WTC11 (cell line): ENCODE measurements around the gene FMNL3. TPM values are rescaled to one million over a fixed set of nuclear protein-coding genes. Genes with fewer than 3 reads are reported as not detected.

Source experiments
- ATAC-seq: fragments of 200-7000 bp; cut with Tn5 transposase; 2 replicates; pipeline ENCODE4 v1.10.0; 2021; ENCODE audit warnings: mild to moderate bottlenecking, moderate library complexity
- Bru-seq: library from RNA; stranded (reverse); fragments of 400-500 nt; gene quantifications from one replicate; lab custom pipeline; 2021; lab: Mats Ljungman, UMichigan
- CTCF ChIA-PET: fragments of 300-600 bp; sonication (Branson Sonifier 250); formaldehyde crosslinking; loops from one replicate; lab custom pipeline; 2021; ENCODE audit warnings: antibody characterized with exemption; lab: Charles Lee
- POLR2A ChIA-PET: fragments of 350-600 bp; sonication (Branson Sonifier 250); formaldehyde crosslinking; loops from one replicate; lab custom pipeline; 2021; ENCODE audit warnings: antibody characterized with exemption; lab: Charles Lee
- DNase-seq: peaks from one replicate; pipeline ENCODE4 v3.0.0; 2021; ENCODE audit warnings: low spot score
- H3K27ac Mint-ChIP-seq: 2 replicates; pipeline ENCODE4 v1.8.0; 2021; ENCODE audit warnings: mixed read lengths
- H3K27me3 Mint-ChIP-seq: 2 replicates; pipeline ENCODE4 v1.8.0; 2021; ENCODE audit warnings: low read depth, mild to moderate bottlenecking, moderate library complexity, mixed read lengths
- H3K36me3 Mint-ChIP-seq: 2 replicates; pipeline ENCODE4 v1.8.0; 2021; ENCODE audit warnings: mixed read lengths
- H3K4me1 Mint-ChIP-seq: 2 replicates; pipeline ENCODE4 v1.8.0; 2022; ENCODE audit warnings: mixed read lengths
- H3K4me3 Mint-ChIP-seq: 2 replicates; pipeline ENCODE4 v1.8.0; 2021; ENCODE audit warnings: mild to moderate bottlenecking, moderate library complexity, mixed read lengths
- H3K9me3 Mint-ChIP-seq: 2 replicates; pipeline ENCODE4 v1.8.0; 2021; ENCODE audit warnings: mixed read lengths
- ATF1 ChIP-seq: sonication (generic); formaldehyde crosslinking; IDR thresholded peaks from 2 replicates; pipeline ENCODE4 v1.8.1; 2023; ENCODE audit warnings: mild to moderate bottlenecking, moderate library complexity, missing genetic modification reagents
- ELF4 ChIP-seq: sonication (generic); formaldehyde crosslinking; IDR thresholded peaks from 2 replicates; pipeline ENCODE4 v1.8.1; 2022; ENCODE audit warnings: low read depth, mild to moderate bottlenecking, moderate library complexity, missing genetic modification reagents
- EMX1 ChIP-seq: fragments of 250-450 bp; sonication (Bioruptor Pico); IDR thresholded peaks from 2 replicates; pipeline ENCODE4 v1.8.0; 2021; ENCODE audit warnings: mild to moderate bottlenecking
- ESRRA ChIP-seq: sonication (generic); formaldehyde crosslinking; IDR thresholded peaks from 2 replicates; pipeline ENCODE4 v1.8.1; 2022; ENCODE audit warnings: mild to moderate bottlenecking, missing genetic modification reagents, borderline replicate concordance
- GRHL2 ChIP-seq: fragments of 250-450 bp; sonication (Bioruptor Pico); IDR thresholded peaks from 2 replicates; pipeline ENCODE4 v1.8.0; 2022; ENCODE audit warnings: mild to moderate bottlenecking, moderate library complexity; ENCODE audit not compliant: insufficient replicate concordance, severe bottlenecking
- GTF2I ChIP-seq: fragments of 250-450 bp; sonication (Bioruptor Pico); conservative IDR thresholded peaks from 2 replicates; pipeline ENCODE4 v1.4.0; 2021; ENCODE audit warnings: mild to moderate bottlenecking
- KAT7 ChIP-seq: sonication (generic); formaldehyde crosslinking; IDR thresholded peaks from 2 replicates; pipeline ENCODE4 v1.8.1; 2023; ENCODE audit warnings: missing genetic modification reagents, mild to moderate bottlenecking, borderline replicate concordance
- NFATC4 ChIP-seq: fragments of 250-450 bp; sonication (Bioruptor Pico); IDR thresholded peaks from 2 replicates; pipeline ENCODE4 v1.9.0; 2021; ENCODE audit warnings: mild to moderate bottlenecking
- NFE2L1 ChIP-seq: sonication (generic); formaldehyde crosslinking; IDR thresholded peaks from 2 replicates; pipeline ENCODE4 v1.8.1; 2023; ENCODE audit warnings: missing genetic modification reagents
- NR1H2 ChIP-seq: sonication (generic); formaldehyde crosslinking; IDR thresholded peaks from 2 replicates; pipeline ENCODE4 v1.9.0; 2021; ENCODE audit warnings: mild to moderate bottlenecking, moderate library complexity, missing genetic modification reagents
- OVOL2 ChIP-seq: fragments of 250-450 bp; sonication (Bioruptor Pico); IDR thresholded peaks from 2 replicates; pipeline ENCODE4 v1.9.0; 2021; ENCODE audit warnings: mild to moderate bottlenecking, borderline replicate concordance
- PRDM15 ChIP-seq: sonication (generic); formaldehyde crosslinking; IDR thresholded peaks from 2 replicates; pipeline ENCODE4 v1.8.0; 2022; ENCODE audit warnings: missing genetic modification reagents
- PREB ChIP-seq: sonication (generic); formaldehyde crosslinking; IDR thresholded peaks from 2 replicates; pipeline ENCODE4 v1.8.1; 2022; ENCODE audit warnings: mild to moderate bottlenecking, missing genetic modification reagents, moderate library complexity, borderline replicate concordance
- PRRX2 ChIP-seq: fragments of 250-450 bp; sonication (Bioruptor Pico); IDR thresholded peaks from 2 replicates; pipeline ENCODE4 v1.8.0; 2021; ENCODE audit warnings: mild to moderate bottlenecking
- SOX15 ChIP-seq: fragments of 250-450 bp; sonication (Bioruptor Pico); IDR thresholded peaks from 2 replicates; pipeline ENCODE4 v1.9.0; 2021; ENCODE audit warnings: mild to moderate bottlenecking
- TEAD1 ChIP-seq: sonication (generic); formaldehyde crosslinking; IDR thresholded peaks from 2 replicates; pipeline ENCODE4 v1.8.0; 2022; ENCODE audit warnings: mild to moderate bottlenecking, missing genetic modification reagents
- ZBTB21 ChIP-seq: sonication (generic); formaldehyde crosslinking; IDR thresholded peaks from 2 replicates; pipeline ENCODE4 v1.8.1; 2023; ENCODE audit warnings: mild to moderate bottlenecking, missing genetic modification reagents, borderline replicate concordance
- ZNF232 ChIP-seq: sonication (generic); formaldehyde crosslinking; IDR thresholded peaks from 2 replicates; pipeline ENCODE4 v1.8.0; 2022; ENCODE audit warnings: mild to moderate bottlenecking, missing genetic modification reagents
- ZNF396 ChIP-seq: fragments of 250-450 bp; sonication (Bioruptor Pico); IDR thresholded peaks from 2 replicates; pipeline ENCODE4 v1.8.0; 2021; ENCODE audit warnings: mild to moderate bottlenecking, moderate library complexity, borderline replicate concordance
- ZNF671 ChIP-seq: fragments of 250-450 bp; sonication (Bioruptor Pico); IDR thresholded peaks from 2 replicates; pipeline ENCODE4 v1.8.0; 2021; ENCODE audit warnings: mild to moderate bottlenecking
- long read RNA-seq, 3 experiments: library from RNA in 1 of 3; library from capped mRNA in 1 of 3; library from polyadenylated mRNA in 1 of 3; unstranded in 2 of 3; stranded (forward) in 1 of 3; transcript quantifications; one replicate each; pipeline ENCODE4 v2.0.0, GENCODE V29; 2021
- total RNA-seq: library from RNA; stranded (reverse); gene quantifications from 3 replicates; pipeline ENCODE4 v1.2.3, GENCODE V29; 2021
- TF ChIP-seq, protein P1 (sequence below): fragments of 250-450 bp; sonication (Bioruptor Pico); IDR thresholded peaks from 2 replicates; pipeline ENCODE4 v1.8.0; 2021; ENCODE audit warnings: mild to moderate bottlenecking
- TF ChIP-seq, protein P2 (sequence below): sonication (generic); formaldehyde crosslinking; IDR thresholded peaks from 2 replicates; pipeline ENCODE4 v1.8.1; 2023; ENCODE audit warnings: mild to moderate bottlenecking, missing genetic modification reagents
- TF ChIP-seq, protein P3 (sequence below): fragments of 250-450 bp; sonication (Bioruptor Pico); IDR thresholded peaks from 2 replicates; pipeline ENCODE4 v2.1.2; 2022; ENCODE audit warnings: mild to moderate bottlenecking, moderate library complexity
- TF ChIP-seq, protein P4 (sequence below): sonication (generic); formaldehyde crosslinking; IDR thresholded peaks from 2 replicates; pipeline ENCODE4 v1.8.1; 2023; ENCODE audit warnings: mild to moderate bottlenecking, missing genetic modification reagents, moderate library complexity

The FMNL3 gene, protein sequence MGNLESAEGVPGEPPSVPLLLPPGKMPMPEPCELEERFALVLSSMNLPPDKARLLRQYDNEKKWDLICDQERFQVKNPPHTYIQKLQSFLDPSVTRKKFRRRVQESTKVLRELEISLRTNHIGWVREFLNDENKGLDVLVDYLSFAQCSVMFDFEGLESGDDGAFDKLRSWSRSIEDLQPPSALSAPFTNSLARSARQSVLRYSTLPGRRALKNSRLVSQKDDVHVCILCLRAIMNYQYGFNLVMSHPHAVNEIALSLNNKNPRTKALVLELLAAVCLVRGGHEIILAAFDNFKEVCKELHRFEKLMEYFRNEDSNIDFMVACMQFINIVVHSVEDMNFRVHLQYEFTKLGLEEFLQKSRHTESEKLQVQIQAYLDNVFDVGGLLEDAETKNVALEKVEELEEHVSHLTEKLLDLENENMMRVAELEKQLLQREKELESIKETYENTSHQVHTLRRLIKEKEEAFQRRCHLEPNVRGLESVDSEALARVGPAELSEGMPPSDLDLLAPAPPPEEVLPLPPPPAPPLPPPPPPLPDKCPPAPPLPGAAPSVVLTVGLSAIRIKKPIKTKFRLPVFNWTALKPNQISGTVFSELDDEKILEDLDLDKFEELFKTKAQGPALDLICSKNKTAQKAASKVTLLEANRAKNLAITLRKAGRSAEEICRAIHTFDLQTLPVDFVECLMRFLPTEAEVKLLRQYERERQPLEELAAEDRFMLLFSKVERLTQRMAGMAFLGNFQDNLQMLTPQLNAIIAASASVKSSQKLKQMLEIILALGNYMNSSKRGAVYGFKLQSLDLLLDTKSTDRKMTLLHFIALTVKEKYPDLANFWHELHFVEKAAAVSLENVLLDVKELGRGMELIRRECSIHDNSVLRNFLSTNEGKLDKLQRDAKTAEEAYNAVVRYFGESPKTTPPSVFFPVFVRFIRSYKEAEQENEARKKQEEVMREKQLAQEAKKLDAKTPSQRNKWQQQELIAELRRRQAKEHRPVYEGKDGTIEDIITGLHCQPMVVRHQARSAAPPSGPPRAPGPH
- 15.2 to 19.3 TPM (median 15.6 TPM) in 3 replicates for total RNA-seq
- percentile 69 among the genes with signal in this experiment for Bru-seq, nascent RNA
- long read RNA-seq, experiment 1, partial matches to known transcripts: 7 of 48 reads
- long read RNA-seq, experiment 1, other reads (novel, unspliced or antisense): 41 of 48 reads
- long read RNA-seq, experiment 2, partial matches to known transcripts: 3 of 9 reads
- long read RNA-seq, experiment 2, other reads (novel, unspliced or antisense): 6 of 9 reads
- long read RNA-seq, experiment 3: 0 reads

DNA sequence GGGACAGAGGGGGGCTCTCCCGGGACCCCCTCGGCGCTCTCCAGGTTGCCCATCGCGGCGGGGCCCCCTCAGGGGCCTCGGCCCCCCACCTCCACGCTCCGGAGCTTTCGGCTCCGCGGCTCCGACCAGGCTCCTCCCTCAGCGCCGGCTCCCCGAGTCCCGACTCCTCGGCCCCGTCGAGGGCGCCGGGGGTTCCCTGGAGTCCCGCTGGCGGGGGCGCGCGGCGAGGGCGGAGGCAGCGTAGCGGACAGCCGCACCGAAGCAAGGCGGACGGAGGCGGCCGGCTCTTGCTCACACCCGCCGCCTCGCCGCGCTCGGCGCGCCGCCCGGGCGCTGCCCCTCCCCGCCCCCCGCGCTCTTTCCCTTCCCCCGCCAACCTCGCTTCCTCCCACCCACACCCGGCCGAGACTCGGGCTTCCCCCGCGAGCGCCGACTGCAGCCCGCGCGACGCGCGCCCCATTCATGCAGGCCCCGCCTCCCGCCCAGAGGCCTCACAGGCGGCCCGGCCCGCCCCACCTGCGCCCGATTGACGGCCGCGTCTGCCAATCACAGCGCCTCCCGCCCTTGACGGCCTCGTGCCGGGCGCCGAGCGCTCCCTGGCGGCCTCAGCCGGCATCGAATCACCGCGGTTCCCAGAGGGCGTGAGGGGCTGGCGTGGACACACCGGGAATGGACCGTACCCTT lies at the start of gene FMNL3:
FMNL3 (minus strand) TSS at position 278 of the 684 bp plus-strand sequence; CDS start at position 53, 225 bp downstream.
- ChIA-PET POLR2A (interaction anchor here (1.0 to 1.1 kb wide), 4 partner anchors 10 to 59 kb away, joined by 3 to 5 read pairs (median 4); no protein-coding TSS in a partner anchor), CTCF (interaction anchor here (0.8 to 6.3 kb wide), 12 partner anchors 9 to 83 kb away, joined by 3 to 33 read pairs (median 6); partner anchors contain the start of genes PRPF40B and TMBIM6)
- Mint-ChIP-seq H3K36me3 (no peaks in the 10 kb centered on the region), H3K4me1 (peaks cover 38% of the 10 kb centered on the region), H3K4me3 (peak within 1 kb of the TSS; percentile 89), H3K27ac (no peak within 1 kb of the TSS), H3K9me3 (no peaks in the 10 kb centered on the region), H3K27me3 (peaks cover 45% of the 10 kb centered on the region)
- ATAC-seq: peak; percentile 86
- peak; percentile 97 for DNase-seq
- TF ChIP-seq EMX1 (CRISPR knock-in tag) (no peak), NFATC4 (CRISPR knock-in tag) (no peak), SOX15 (CRISPR knock-in tag) (no peak), TEAD1 (CRISPR knock-in tag) (0 out of 2 replicates have a peak, but pooled peaks have one; percentile 64), ELF4 (CRISPR knock-in tag) (no peak), ZNF671 (CRISPR knock-in tag) (no peak), GTF2I (no peak), PRDM15 (CRISPR knock-in tag) (peak; percentile 44), KAT7 (no peak), PRRX2 (no peak), ATF1 (CRISPR knock-in tag) (no peak), ZNF396 (CRISPR knock-in tag) (no peak), ZNF232 (CRISPR knock-in tag) (peak; percentile 81; the same call in 1 of the 2 replicates), ESRRA (0 out of 2 replicates have a peak, but pooled peaks have one; percentile 27), PREB (no peak), ZBTB21 (CRISPR knock-in tag) (peak; percentile 77; the same call in 1 of the 2 replicates), NR1H2 (CRISPR knock-in tag) (no peak), GRHL2 (CRISPR knock-in tag) (no peak), OVOL2 (CRISPR knock-in tag) (no peak), NFE2L1 (CRISPR knock-in tag) (peak; percentile 83; the same call in 1 of the 2 replicates)
- TF ChIP-seq, protein P1, sequence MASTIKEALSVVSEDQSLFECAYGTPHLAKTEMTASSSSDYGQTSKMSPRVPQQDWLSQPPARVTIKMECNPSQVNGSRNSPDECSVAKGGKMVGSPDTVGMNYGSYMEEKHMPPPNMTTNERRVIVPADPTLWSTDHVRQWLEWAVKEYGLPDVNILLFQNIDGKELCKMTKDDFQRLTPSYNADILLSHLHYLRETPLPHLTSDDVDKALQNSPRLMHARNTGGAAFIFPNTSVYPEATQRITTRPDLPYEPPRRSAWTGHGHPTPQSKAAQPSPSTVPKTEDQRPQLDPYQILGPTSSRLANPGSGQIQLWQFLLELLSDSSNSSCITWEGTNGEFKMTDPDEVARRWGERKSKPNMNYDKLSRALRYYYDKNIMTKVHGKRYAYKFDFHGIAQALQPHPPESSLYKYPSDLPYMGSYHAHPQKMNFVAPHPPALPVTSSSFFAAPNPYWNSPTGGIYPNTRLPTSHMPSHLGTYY (CRISPR knock-in tag): no peak
- TF ChIP-seq, protein P2, sequence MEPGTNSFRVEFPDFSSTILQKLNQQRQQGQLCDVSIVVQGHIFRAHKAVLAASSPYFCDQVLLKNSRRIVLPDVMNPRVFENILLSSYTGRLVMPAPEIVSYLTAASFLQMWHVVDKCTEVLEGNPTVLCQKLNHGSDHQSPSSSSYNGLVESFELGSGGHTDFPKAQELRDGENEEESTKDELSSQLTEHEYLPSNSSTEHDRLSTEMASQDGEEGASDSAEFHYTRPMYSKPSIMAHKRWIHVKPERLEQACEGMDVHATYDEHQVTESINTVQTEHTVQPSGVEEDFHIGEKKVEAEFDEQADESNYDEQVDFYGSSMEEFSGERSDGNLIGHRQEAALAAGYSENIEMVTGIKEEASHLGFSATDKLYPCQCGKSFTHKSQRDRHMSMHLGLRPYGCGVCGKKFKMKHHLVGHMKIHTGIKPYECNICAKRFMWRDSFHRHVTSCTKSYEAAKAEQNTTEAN: no peak
- TF ChIP-seq, protein P3, sequence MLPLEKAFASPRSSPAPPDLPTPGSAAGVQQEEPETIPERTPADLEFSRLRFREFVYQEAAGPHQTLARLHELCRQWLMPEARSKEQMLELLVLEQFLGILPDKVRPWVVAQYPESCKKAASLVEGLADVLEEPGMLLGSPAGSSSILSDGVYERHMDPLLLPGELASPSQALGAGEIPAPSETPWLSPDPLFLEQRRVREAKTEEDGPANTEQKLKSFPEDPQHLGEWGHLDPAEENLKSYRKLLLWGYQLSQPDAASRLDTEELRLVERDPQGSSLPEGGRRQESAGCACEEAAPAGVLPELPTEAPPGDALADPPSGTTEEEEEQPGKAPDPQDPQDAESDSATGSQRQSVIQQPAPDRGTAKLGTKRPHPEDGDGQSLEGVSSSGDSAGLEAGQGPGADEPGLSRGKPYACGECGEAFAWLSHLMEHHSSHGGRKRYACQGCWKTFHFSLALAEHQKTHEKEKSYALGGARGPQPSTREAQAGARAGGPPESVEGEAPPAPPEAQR (CRISPR knock-in tag): no peak
- TF ChIP-seq, protein P4, sequence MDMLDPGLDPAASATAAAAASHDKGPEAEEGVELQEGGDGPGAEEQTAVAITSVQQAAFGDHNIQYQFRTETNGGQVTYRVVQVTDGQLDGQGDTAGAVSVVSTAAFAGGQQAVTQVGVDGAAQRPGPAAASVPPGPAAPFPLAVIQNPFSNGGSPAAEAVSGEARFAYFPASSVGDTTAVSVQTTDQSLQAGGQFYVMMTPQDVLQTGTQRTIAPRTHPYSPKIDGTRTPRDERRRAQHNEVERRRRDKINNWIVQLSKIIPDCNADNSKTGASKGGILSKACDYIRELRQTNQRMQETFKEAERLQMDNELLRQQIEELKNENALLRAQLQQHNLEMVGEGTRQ (CRISPR knock-in tag): peak; percentile 52; the same call in 1 of the 2 replicates
